Fibroblast of lung (primary cell): ENCODE data around the gene JAK1.

Experiments
- CTCF ChIP-seq, 2 donors: IDR thresholded peaks in 1 of 2; conservative IDR thresholded peaks in 1 of 2; 1 replicate in 1 of 2; 2 replicates in 1 of 2; pipeline ENCODE4 v1.5.1; 2011 to 2012; ENCODE audit warnings: low read length in 2 of 2, control low read depth in 1 of 2, inconsistent platforms in 1 of 2, low read depth in 1 of 2, mild to moderate bottlenecking in 1 of 2
- EZH2 ChIP-seq: IDR thresholded peaks from 2 replicates; pipeline ENCODE4 v1.5.1; 2012; ENCODE audit warnings: low read length, control low read depth, mild to moderate bottlenecking; ENCODE audit errors: missing control alignments

- TF ChIP-seq CTCF (conservative IDR thresholded peaks at IDR 0.05 in 1 of 2, IDR thresholded peaks at IDR 0.05 in 1 of 2; ENCODE audit: low read depth in 1 of 2, low read length in 2 of 2), result no peak
- TF ChIP-seq EZH2, result no peak
Observed at GRCh38 chr1:64842224-64842623, 124.1 kb downstream of the JAK1 start.
